Suprapubic skin (tissue), 4 donors: Measurements from ENCODE around the gene TARS3.

Source experiments
- EP300 ChIP-seq: sonication (generic); formaldehyde crosslinking; IDR thresholded peaks from one replicate; pipeline ENCODE4 v1.6.1; 2017; ENCODE audit warnings: antibody characterized with exemption
- POLR2A ChIP-seq, 2 donors: fragments of 450-650 bp; IDR thresholded peaks; one replicate each; pipeline ENCODE4 v1.6.1; 2017; ENCODE audit warnings: antibody characterized with exemption in 2 of 2, mild to moderate bottlenecking in 2 of 2, moderate library complexity in 2 of 2
- POLR2AphosphoS5 ChIP-seq, 3 donors: sonication (generic); formaldehyde crosslinking; IDR thresholded peaks; one replicate each; pipeline ENCODE4 v1.6.1; 2017; ENCODE audit warnings: antibody characterized with exemption in 3 of 3
- TF ChIP-seq, protein P1 (sequence below), 2 donors: fragments of 200-600 bp in 1 of 2; fragments of 450-650 bp in 1 of 2; sonication (generic) in 1 of 2; IDR thresholded peaks; one replicate each; pipeline ENCODE4 v1.5.1; 2016 to 2019; ENCODE audit warnings: antibody characterized with exemption in 2 of 2, mild to moderate bottlenecking in 1 of 2, moderate library complexity in 1 of 2

DNA sequence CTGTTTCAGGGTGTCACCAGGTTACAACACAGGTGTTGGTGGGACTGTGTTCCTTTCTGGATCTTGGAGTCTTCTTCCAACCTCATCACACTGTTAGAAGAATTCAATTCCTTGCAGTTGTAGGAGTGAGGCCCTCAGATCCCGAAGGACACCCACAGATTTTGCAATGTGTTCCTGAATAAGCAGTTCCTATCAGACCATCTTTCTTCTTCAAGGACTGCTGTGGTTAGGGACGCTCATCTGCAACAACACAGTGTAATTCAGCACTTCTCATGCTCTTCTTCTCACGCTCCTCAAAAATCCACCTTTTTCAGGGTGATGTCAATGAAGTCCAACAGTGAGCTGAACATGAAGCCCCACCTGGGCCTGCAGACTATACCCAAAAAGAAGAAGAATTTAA lies 90.9 kb downstream of the TARS3 start:
- TF ChIP-seq, protein P1, sequence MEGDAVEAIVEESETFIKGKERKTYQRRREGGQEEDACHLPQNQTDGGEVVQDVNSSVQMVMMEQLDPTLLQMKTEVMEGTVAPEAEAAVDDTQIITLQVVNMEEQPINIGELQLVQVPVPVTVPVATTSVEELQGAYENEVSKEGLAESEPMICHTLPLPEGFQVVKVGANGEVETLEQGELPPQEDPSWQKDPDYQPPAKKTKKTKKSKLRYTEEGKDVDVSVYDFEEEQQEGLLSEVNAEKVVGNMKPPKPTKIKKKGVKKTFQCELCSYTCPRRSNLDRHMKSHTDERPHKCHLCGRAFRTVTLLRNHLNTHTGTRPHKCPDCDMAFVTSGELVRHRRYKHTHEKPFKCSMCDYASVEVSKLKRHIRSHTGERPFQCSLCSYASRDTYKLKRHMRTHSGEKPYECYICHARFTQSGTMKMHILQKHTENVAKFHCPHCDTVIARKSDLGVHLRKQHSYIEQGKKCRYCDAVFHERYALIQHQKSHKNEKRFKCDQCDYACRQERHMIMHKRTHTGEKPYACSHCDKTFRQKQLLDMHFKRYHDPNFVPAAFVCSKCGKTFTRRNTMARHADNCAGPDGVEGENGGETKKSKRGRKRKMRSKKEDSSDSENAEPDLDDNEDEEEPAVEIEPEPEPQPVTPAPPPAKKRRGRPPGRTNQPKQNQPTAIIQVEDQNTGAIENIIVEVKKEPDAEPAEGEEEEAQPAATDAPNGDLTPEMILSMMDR (IDR thresholded peaks at IDR 0.05), result no peak
- TF ChIP-seq POLR2A (IDR thresholded peaks at IDR 0.05) (no peak), POLR2AphosphoS5 (IDR thresholded peaks at IDR 0.05) (no peak), EP300 (no peak)
